G401 (cell line): Measurements from ENCODE around the gene TLE6. TPM values are rescaled to one million over a fixed set of nuclear protein-coding genes. Genes with fewer than 3 reads are reported as not detected.
"Not testable (repeated sequence)": the region's sequence is repeated elsewhere in the genome, so short reads cannot be mapped to it uniquely, and the experiment has no call there.

Source experiments
- DNase-seq: peaks from one replicate; pipeline ENCODE4 v3.0.0-alpha.2; 2015; ENCODE audit warnings: low spot score
- in situ Hi-C: cut with HindIII; loops from 2 replicates; pipeline ENCODE4 v1.10.0; 2016; ENCODE audit warnings: low sequenced_read_pairs, mixed read lengths
- total RNA-seq: library from RNA; depleted of rRNA; stranded (reverse); fragments of >200 nt; shearing (Covaris generic); gene quantifications from 2 replicates; pipeline ENCODE4 v1.2.3, GENCODE V29; 2014; rRNA removed

The TLE6 gene
- 2.7 and 10.4 TPM in 2 replicates for total RNA-seq

- DNase-seq = peak; percentile 95
- in situ Hi-C loops = no loop called here
These were observed at the start of gene TLE6 for GRCh38 chr19:2977001-2977745. TSS of gene TLE6 (plus strand) at chr19:2977564. CDS start at chr19:2978234, 670 bp downstream.

GRCh38 chr19:2933490-2933910 is 43.9 kb upstream of the TLE6 start:
- no peak for DNase-seq
- in situ Hi-C loops = no loop called here

- in situ Hi-C loops = not testable (repeated sequence)
These were observed 41.5 kb upstream of the TLE6 start for GRCh38 chr19:2935863-2936262.

DNA sequence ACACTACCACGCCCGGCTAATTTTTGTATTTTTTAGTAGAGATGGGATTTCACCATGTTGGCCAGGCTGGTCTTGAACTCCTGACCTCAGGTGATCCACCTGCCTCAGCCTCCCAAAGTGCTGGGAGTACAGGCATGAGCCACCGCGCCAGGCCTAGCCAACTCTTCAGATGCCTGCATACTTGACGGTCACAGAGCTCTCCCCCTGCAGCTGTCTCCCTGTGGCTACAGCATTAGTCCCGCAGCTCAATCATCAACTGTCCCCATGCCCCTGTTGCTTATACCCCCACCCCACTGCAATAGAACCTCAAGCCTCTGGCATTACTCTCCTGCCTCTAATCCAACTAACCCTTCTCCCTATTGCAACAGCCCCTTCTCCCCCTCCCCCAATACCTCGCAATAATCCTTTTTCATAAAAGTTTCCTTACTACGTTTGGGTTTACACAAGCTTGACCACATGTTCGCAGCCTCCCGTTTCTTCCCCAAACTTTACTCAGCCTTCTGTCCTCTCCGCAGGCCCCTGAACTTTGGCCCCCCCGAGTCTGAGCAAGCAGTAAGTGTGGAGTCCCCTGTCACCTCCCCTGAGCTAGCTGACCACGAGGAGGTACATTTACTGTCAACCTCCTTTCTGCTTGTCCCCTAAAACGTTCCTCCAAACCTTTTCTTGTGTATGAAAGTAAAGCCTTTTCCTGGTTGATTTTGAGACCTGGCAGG is 34.3 kb upstream of the TLE6 start:
- no peak for DNase-seq
- in situ Hi-C loops = no loop called here

More at GRCh38 chr19:2935863-2936262, 41.5 kb upstream of the TLE6 start:
- DNase-seq = not testable (repeated sequence)

DNA sequence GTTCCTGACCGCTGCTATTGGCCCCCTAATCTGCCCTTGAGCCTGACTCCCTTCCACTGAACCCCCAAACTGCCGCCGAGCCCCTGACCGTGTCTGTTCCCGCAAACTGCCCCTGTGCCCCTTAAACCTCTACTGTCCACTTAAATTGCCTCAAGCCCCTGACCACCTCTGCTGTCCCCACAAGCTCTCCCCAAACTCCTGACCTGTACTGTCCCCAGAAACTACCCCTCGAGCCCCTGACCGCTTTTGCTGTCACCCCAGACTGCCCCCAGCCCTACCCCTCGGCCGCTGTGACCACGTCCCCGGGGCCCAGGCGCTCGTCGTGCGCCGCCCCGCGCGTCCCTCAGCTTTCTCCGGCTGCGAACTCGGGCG is 33.0 kb upstream of the TLE6 start:
- no peak for DNase-seq
- in situ Hi-C loops = no loop called here

- in situ Hi-C loops = no loop called here
These were observed 32.4 kb upstream of the TLE6 start, which contains the start of gene ZNF77 for GRCh38 chr19:2944775-2945574. TSS of gene ZNF77 (minus strand) at chr19:2944971. CDS start at chr19:2944840, 131 bp downstream.

GRCh38 chr19:2945575-2946184 is 31.7 kb upstream of the TLE6 start:
- in situ Hi-C loops = no loop called here

More at GRCh38 chr19:2944775-2945574, 32.4 kb upstream of the TLE6 start, which contains the start of gene ZNF77:
- peak; percentile 99 for DNase-seq

DNA sequence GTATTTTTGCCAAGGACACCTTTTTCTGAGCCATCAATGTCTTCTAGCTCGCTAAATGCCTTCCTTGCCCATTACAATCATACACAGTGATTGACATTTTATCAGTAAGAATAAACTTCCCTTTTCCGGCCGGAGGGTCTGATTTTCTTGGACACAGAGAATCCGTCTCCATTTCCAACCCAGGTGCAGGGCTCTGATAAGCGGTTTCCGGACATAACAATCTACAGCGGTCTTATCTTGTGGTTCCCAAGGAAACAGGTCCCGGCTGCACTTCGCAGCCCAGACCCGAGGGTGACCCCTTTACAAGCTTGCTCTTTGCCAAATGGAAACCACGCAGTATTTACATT is 27.5 kb upstream of the TLE6 start:
- in situ Hi-C loops = no loop called here
- no peak for DNase-seq

More at GRCh38 chr19:2945575-2946184, 31.7 kb upstream of the TLE6 start:
- DNase-seq = no peak

DNA sequence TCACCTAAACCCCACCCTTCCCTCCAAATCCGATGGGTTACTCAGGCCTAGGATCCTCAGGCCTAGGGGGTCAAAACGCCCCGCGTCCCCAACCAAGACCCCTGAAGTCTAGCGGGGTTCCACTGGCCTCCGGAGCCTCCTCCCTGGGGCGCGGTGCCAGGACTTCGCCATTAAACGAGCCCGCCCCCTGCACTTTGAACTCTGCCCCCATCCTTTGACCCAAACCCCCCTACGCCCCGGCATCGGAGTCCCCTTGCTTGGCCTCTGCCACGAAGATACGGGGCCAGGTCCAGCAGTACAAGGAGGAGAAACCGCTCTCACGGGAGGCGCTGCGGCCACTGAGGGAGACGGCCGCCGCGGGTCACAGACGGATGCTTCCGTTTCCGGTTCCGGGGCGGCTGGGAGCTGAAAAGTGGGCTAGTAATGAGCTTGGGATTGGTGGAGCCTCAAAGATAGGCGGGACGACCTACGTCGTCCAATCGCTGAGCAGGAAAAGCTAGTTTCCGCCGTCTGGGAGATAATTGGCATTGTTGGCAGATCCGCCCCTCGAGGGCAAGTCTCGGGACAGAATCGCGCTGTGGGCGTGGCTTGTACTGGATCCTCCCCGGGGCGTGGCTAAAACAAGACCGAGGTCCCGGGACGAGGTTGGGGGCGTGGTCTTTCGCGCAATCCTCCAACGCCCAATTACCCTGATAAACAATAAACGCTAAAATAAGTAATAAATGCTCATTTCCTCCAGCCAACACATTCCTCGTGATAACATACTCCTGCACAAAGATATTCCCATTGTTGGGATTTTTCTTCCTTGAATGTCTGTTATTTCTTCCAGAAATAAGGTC is 26.9 kb upstream of the TLE6 start:
- in situ Hi-C loops = no loop called here
- DNase-seq = peak; percentile 100

DNA sequence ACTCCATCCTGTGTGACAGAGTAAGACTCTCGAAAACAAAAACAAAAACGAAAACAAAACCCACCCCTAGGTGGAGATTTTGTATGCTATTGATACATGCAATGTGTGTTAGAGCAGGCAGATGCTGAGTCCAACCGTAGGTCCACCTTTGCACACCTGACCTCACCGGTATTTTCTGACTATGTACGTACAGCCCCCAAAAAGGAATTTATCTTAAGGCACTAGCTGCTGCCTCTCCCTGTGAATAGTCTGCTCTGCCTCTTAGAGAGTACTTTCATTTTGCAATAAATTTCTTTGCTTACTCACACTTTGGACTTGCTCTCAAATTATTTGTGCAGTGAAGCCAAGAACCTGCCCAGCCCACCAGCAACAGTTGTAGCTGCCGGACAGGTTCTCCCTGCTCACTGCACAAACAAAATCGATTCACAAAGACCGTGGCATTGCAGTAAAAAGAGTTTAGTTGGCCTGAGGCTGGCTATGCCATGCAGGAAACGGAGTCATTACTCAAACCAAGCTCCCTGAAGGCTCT is 24.3 kb upstream of the TLE6 start:
- in situ Hi-C loops = no loop called here
- DNase-seq = no peak

DNA sequence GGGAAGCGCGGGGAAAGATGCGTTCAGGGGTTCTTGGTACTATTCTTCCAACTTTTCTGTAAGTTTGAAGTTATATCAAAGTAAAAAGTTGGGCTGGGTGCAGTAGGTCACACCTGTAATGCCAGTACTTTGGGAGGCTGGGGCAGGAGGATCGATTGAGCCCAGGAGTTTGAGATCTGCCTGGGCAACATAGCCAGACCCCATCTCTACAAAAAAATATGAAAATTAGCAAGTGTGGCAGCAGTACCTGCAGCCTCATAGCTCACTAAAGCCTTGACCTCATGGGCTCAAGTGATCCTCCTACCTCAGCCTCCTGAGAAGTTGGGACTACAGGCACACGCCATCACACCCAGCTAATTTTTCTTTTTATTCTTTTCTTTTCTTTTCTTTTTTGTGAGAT is 20.2 kb upstream of the TLE6 start:
- in situ Hi-C loops = no loop called here
- DNase-seq = no peak

DNA sequence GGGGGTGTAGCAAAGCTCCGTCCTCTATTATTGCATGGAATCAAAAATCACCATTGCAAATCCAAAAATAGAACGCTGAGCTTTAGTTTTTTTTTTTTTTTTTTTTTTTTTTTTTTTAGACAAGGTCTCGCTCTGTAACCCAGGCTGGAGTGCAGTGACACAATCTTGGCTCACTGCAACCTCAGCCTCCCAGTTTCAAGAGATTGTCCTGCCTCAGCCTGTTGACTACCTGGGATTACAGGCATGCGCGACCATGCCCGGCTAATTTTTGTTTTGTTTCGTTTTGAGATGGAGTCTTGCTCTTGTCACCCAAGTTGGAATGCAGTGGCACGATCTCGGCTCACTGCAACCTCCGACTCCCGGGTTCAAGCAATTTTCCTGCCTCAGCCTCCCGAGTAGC is 17.2 kb upstream of the TLE6 start:
- in situ Hi-C loops = no loop called here
- DNase-seq = no peak

DNA sequence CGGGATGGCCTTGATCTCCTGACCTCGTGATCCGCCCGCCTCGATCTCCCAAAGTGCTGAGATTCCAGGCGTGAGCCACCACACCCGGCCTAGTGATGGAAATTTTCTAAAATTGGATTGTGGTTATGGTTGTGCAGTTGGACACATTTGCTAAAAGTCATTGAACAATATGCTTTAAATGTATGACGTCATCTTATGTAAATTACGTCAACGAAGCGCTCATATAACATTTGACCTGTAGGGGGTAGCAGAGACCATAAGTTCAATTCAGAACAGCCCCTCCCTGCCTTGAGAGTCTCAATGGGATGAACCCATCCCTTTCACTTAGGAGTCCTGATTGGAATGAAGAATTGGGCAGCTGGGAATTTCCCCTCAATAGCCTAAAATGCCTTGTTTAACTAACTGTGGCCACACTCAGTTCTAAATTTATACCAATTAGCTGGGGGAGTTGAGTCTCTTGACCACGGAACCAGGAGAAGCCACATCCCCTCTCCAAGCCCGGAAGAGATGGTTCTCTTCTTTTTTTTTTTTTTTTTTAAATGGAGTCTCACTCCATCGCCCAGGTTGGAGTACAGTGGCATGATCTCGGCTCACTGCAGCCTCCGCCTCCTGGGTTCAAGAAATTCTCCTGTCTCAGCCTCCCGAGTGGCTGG is 15.2 kb upstream of the TLE6 start:
- in situ Hi-C loops = no loop called here
- peak; percentile 88 for DNase-seq

GRCh38 chr19:2963122-2963521 is 14.2 kb upstream of the TLE6 start:
- in situ Hi-C loops = no loop called here

DNA sequence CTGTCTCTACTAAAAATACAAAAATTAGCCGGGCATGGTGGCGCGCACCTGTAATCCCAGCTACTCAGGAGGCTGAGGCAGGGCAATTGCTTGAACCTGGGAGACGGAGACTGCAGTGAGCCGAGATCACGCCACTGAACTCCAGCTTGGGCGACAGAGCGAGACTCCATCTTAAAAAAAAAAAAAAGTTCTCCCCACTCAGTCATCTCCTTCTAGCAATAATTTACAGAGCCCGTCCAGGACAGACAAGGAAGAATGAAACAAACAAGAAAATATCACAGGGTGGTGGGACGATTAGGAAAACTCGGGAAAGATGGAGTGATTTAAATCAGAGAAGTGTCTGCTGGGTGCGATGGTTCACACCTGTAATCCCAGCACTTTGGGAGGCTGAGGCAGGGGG is 13.7 kb upstream of the TLE6 start:
- in situ Hi-C loops = not testable (repeated sequence)

More at GRCh38 chr19:2963122-2963521, 14.2 kb upstream of the TLE6 start:
- no peak for DNase-seq

DNA sequence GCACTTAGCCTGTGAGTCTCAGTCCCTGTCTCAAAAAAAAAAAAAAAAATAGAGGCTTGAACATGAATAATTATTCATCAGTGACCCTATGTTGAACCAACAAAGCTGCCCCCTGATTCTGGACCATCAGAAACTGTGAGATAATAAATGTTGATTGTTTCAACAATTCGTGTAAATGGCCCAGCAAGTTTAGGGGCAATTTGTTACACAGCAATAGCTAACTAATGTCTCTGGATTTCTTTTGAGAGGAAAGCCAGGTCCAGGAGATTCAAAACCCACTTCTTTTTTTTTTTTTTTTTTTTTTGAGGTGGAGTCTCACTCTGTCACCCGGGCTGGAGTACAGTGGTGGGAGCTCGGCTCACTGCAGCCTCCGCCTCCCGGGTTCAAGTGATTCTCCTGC is 12.5 kb upstream of the TLE6 start:
- in situ Hi-C loops = no loop called here
- DNase-seq = no peak

More for the DNA sequence above, 13.7 kb upstream of the TLE6 start:
- not testable (repeated sequence) for DNase-seq

- in situ Hi-C loops = no loop called here
- DNase-seq = no peak
These were observed 9.4 kb upstream of the TLE6 start for GRCh38 chr19:2967972-2968371.

DNA sequence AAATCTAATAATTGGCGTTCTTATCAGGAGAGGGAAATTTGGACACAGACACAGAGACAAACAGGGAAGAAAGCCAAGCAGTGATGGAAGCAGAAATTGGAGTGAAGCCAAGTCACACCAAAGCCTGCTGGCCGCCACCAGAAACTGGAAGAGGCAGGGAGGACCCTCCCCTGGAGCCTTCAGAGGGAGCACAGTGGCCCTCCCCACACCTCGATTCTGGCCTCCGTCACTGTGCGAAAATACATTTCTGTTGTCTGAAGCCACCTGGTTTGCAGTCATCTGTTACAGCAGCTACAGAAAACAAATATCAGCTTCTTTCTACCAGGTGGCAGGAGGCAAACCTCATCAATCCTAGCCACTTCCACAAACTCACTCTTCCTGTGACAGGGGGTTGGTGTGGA is 8.3 kb upstream of the TLE6 start:
- peak; percentile 96 for DNase-seq
- in situ Hi-C loops = no loop called here
